Body of pancreas (tissue), 4 donors: ENCODE measurements around the gene PTPN9. TPM values are rescaled to one million over a fixed set of nuclear protein-coding genes. Genes with fewer than 3 reads are reported as not detected.
"Not testable (repeated sequence)": the region's sequence is repeated elsewhere in the genome, so short reads cannot be mapped to it uniquely, and the experiment has no call there.

Source experiments
- ATAC-seq: fragments of 150-250 bp; one replicate; pipeline ENCODE4 v1.9.1; 2016
- DNase-seq, 4 donors: peaks; one replicate each; pipeline ENCODE4 v3.0.0-alpha.2; 2019
- H3K27ac ChIP-seq, 4 donors: fragments of 200-600 bp; sonication (generic); 1 replicate in 3 of 4; 2 replicates in 1 of 4; pipeline versions ENCODE4 v1.5.1 to v1.6.1; 2016 to 2019; ENCODE audit warnings: mild to moderate bottlenecking in 1 of 4, mixed read lengths in 1 of 4, moderate library complexity in 1 of 4
- H3K27me3 ChIP-seq, 2 donors: fragments of 200-600 bp; sonication (generic); one replicate each; pipeline ENCODE4 v1.6.0; 2016; ENCODE audit warnings: mild to moderate bottlenecking in 1 of 2
- H3K36me3 ChIP-seq, 2 donors: fragments of 200-600 bp; sonication (generic); replicated peaks in 1 of 2; 2 replicates each; pipeline ENCODE4 v1.5.1; 2016; ENCODE audit warnings: low read depth in 2 of 2; ENCODE audit not compliant: insufficient read depth in 1 of 2
- H3K4me1 ChIP-seq: fragments of 200-600 bp; sonication (generic); one replicate; pipeline ENCODE4 v1.6.0; 2016
- H3K4me3 ChIP-seq, 2 donors: fragments of 200-600 bp; sonication (generic); 1 replicate in 1 of 2; 2 replicates in 1 of 2; pipeline ENCODE4 v1.5.1; 2016 to 2019
- H3K9me3 ChIP-seq, 3 donors: fragments of 200-600 bp; sonication (generic); 1 replicate in 2 of 3; 2 replicates in 1 of 3; pipeline ENCODE4 v1.5.1; 2016
- CTCF ChIP-seq, 7 experiments: fragments of 450-650 bp in 4 of 7; fragments of 200-600 bp in 3 of 7; sonication (generic) in 3 of 7; IDR thresholded peaks; one replicate each; pipeline ENCODE4 v1.5.1; 2016 to 2019; ENCODE audit warnings: antibody characterized with exemption in 7 of 7
- POLR2A ChIP-seq, 3 donors: fragments of 450-650 bp; IDR thresholded peaks; one replicate each; pipeline ENCODE4 v1.6.1; 2016; ENCODE audit warnings: antibody characterized with exemption in 3 of 3, mild to moderate bottlenecking in 2 of 3
- WGBS, 2 donors: methylation state at CpG; one replicate each; pipeline ENCODE4 v1.1.5; 2017; 5-methylcytosine and 5-hydroxymethylcytosine counted together
- intact Hi-C: fragments of 100-400 bp; cut with DNase I; formaldehyde crosslinking; loops from one replicate; pipeline ENCODE4 v1.15.1; 2023
- total RNA-seq, 2 donors: library from RNA; depleted of rRNA; stranded (reverse); fragments of >200 nt; gene quantifications; one replicate each; pipeline ENCODE4 v1.1.0, GENCODE V29; 2016

PTPN9 gene
- total RNA-seq, 2 donors from 2014 or later: 7.3 to 9.9 TPM

GRCh38 chr15:75502360-75502759 is 76.8 kb downstream of the PTPN9 start:
- Histone ChIP-seq H3K4me3 (no peak overlapping the region), H3K9me3 (no peaks in the 10 kb centered on the region), H3K36me3 (peaks cover 0 to 3% of the 10 kb centered on the region in 2 donors), H3K4me1 (no peaks in the 10 kb centered on the region), H3K27me3 (no peaks in the 10 kb centered on the region), H3K27ac (no peak overlapping the region)
- ATAC-seq (no peak), DNase-seq (no peak)
- WGBS, 2 donors: 97 to 99% methylated on average over 8 of the region's 8 CpGs
- intact Hi-C loops: no loop called here
- TF ChIP-seq CTCF (IDR thresholded peaks at IDR 0.05) (no peak), POLR2A (IDR thresholded peaks at IDR 0.05) (no peak)

GRCh38 chr15:75493732-75494131 is 85.4 kb downstream of the PTPN9 start:
- peaks cover 0 to 3% of the 10 kb centered on the region in 2 donors for H3K36me3 ChIP-seq
- 95 to 99% methylated on average over 4 of the region's 4 CpGs for WGBS, 2 donors

GRCh38 chr15:75483961-75484360 is 95.2 kb downstream of the PTPN9 start:
- H3K4me3 ChIP-seq: no peak overlapping the region
- H3K27me3 ChIP-seq: no peaks in the 10 kb centered on the region
- intact Hi-C loops: no loop called here
- H3K27ac ChIP-seq: no peak overlapping the region
- no peaks in the 10 kb centered on the region for H3K36me3 ChIP-seq
- TF ChIP-seq POLR2A (IDR thresholded peaks at IDR 0.05) (no peak), CTCF (IDR thresholded peaks at IDR 0.05) (no peak)
- WGBS, 2 donors: 92 to 94% methylated on average over 1 of the region's 1 CpG
- DNase-seq (no peak), ATAC-seq (no peak)
- H3K4me1 ChIP-seq: peaks cover 5% of the 10 kb centered on the region
- H3K9me3 ChIP-seq: no peaks in the 10 kb centered on the region

More at GRCh38 chr15:75493732-75494131, 85.4 kb downstream of the PTPN9 start:
- intact Hi-C loops: no loop called here
- no peak for TF ChIP-seq POLR2A (IDR thresholded peaks at IDR 0.05)
- no peak for TF ChIP-seq CTCF (IDR thresholded peaks at IDR 0.05)
- H3K4me1 ChIP-seq: no peaks in the 10 kb centered on the region
- H3K27ac ChIP-seq: no peak overlapping the region
- DNase-seq: no peak
- H3K4me3 ChIP-seq: no peak overlapping the region
- H3K27me3 ChIP-seq: no peaks in the 10 kb centered on the region
- no peak for ATAC-seq
- H3K9me3 ChIP-seq: no peaks in the 10 kb centered on the region

GRCh38 chr15:75483556-75483955 is 95.6 kb downstream of the PTPN9 start:
- H3K4me3 ChIP-seq, H3K36me3 ChIP-seq, H3K27me3 ChIP-seq, H3K4me1 ChIP-seq, H3K27ac ChIP-seq, intact Hi-C loops, H3K9me3 ChIP-seq, ATAC-seq, DNase-seq: not testable (repeated sequence)
- 90 to 96% methylated on average over 5 of the region's 5 CpGs for WGBS, 2 donors

- Histone ChIP-seq H3K4me1 (peaks cover 5% of the 10 kb centered on the region), H3K9me3 (no peaks in the 10 kb centered on the region), H3K27me3 (no peaks in the 10 kb centered on the region), H3K4me3 (no peak overlapping the region), H3K27ac (no peak overlapping the region), H3K36me3 (no peaks in the 10 kb centered on the region)
- ATAC-seq: no peak
- intact Hi-C loops: no loop called here
- TF ChIP-seq CTCF (IDR thresholded peaks at IDR 0.05) (no peak), POLR2A (IDR thresholded peaks at IDR 0.05) (no peak)
- WGBS, 2 donors: 91 to 97% methylated on average over 1 of the region's 1 CpG
- no peak for DNase-seq
Measured at GRCh38 chr15:75483106-75483505, 96.0 kb downstream of the PTPN9 start.

- H3K4me1 ChIP-seq, H3K4me3 ChIP-seq, ATAC-seq, H3K9me3 ChIP-seq, H3K27ac ChIP-seq, DNase-seq, H3K27me3 ChIP-seq, H3K36me3 ChIP-seq, intact Hi-C loops: not testable (repeated sequence)
- 95 to 97% methylated on average over 6 to 41 of the region's 54 CpGs for WGBS, 2 donors
Measured at GRCh38 chr15:75480463-75480862, 98.7 kb downstream of the PTPN9 start.
